ENCODE measurements around the gene NRG3.

GRCh38 chr10:82558014-82558607, 683.1 kb downstream of the NRG3 start:
- no peak for TF ChIP-seq POLR2AphosphoS5 (IDR thresholded peaks at IDR 0.05)
- no peak for TF ChIP-seq CTCF (IDR thresholded peaks at IDR 0.05)
- no peak for TF ChIP-seq POLR2A (IDR thresholded peaks at IDR 0.05; ENCODE audit: low read depth)
- TF ChIP-seq EP300 (IDR thresholded peaks at IDR 0.05), result no peak

All from esophagus muscularis mucosa (tissue), 4 donors.